ENCODE results near the gene MVB12B. TPM values are rescaled to one million over a fixed set of nuclear protein-coding genes. Genes with fewer than 3 reads are reported as not detected.
A peak's percentile ranks its signal among the peaks of the same experiment; 100 is the strongest.

The MVB12B gene
- total and polyA plus RNA-seq, 3 donors from 2014 or later, result 13.6 to 30.7 (median 26.2) TPM

GRCh38 chr9:126376311-126377175 is 49.9 kb downstream of the MVB12B start:
- Histone ChIP-seq H3K4me3 (no peak overlapping the region), H3K27ac (peak overlapping the region; percentile 63 to 77), H3K9me3 (no peaks in the 10 kb centered on the region), H3K4me1 (peaks cover 41% of the 10 kb centered on the region), H3K36me3 (ENCODE audit: low read depth, missing control alignments) (no peaks in the 10 kb centered on the region), H3K27me3 (no peaks in the 10 kb centered on the region)
- TF ChIP-seq POLR2A (IDR thresholded peaks at IDR 0.05), result no peak
- TF ChIP-seq CTCF (IDR thresholded peaks at IDR 0.05), result no peak
- DNase-seq, result peak; percentile 83
- 71 to 73% methylated on average over 18 of the region's 18 CpGs for WGBS, 2 donors
- intact Hi-C loops (cut with DNase I; ENCODE audit: low total_unique reads), result no loop called here

- Histone ChIP-seq H3K36me3 (ENCODE audit: low read depth, missing control alignments) (no peaks in the 10 kb centered on the region), H3K4me1 (peaks cover 41% of the 10 kb centered on the region), H3K27me3 (no peaks in the 10 kb centered on the region), H3K4me3 (no peak overlapping the region), H3K27ac (peak overlapping the region; percentile 24 to 63), H3K9me3 (no peaks in the 10 kb centered on the region)
- 79 to 100% methylated on average over 2 of the region's 2 CpGs for WGBS, 2 donors
- TF ChIP-seq CTCF (IDR thresholded peaks at IDR 0.05), result no peak
- no peak for TF ChIP-seq POLR2A (IDR thresholded peaks at IDR 0.05)
- DNase-seq, result no peak
- intact Hi-C loops (cut with DNase I; ENCODE audit: low total_unique reads), result no loop called here
Measured at GRCh38 chr9:126377176-126377509, 50.5 kb downstream of the MVB12B start.

GRCh38 chr9:126377536-126377935 is 50.9 kb downstream of the MVB12B start:
- Histone ChIP-seq H3K27ac (peak overlapping the region; percentile 24 to 63), H3K9me3 (no peaks in the 10 kb centered on the region), H3K4me3 (no peak overlapping the region)

GRCh38 chr9:126378761-126379160 is 52.1 kb downstream of the MVB12B start:
- no peaks in the 10 kb centered on the region for H3K27me3 ChIP-seq
- H3K9me3 ChIP-seq, result no peaks in the 10 kb centered on the region
- WGBS, 2 donors, result 75 to 79% methylated on average over 7 of the region's 7 CpGs
- no peak for TF ChIP-seq CTCF (IDR thresholded peaks at IDR 0.05)
- H3K27ac ChIP-seq, result no peak overlapping the region
- peaks cover 41% of the 10 kb centered on the region for H3K4me1 ChIP-seq
- no peak for DNase-seq
- no peaks in the 10 kb centered on the region for H3K36me3 ChIP-seq (ENCODE audit: low read depth, missing control alignments)
- H3K4me3 ChIP-seq, result no peak overlapping the region
- intact Hi-C loops (cut with DNase I; ENCODE audit: low total_unique reads), result no loop called here

More at GRCh38 chr9:126377536-126377935, 50.9 kb downstream of the MVB12B start:
- intact Hi-C loops (cut with DNase I; ENCODE audit: low total_unique reads), result no loop called here
- TF ChIP-seq POLR2A (IDR thresholded peaks at IDR 0.05) (no peak), CTCF (IDR thresholded peaks at IDR 0.05) (no peak)
- Histone ChIP-seq H3K4me1 (peaks cover 41% of the 10 kb centered on the region), H3K36me3 (ENCODE audit: low read depth, missing control alignments) (no peaks in the 10 kb centered on the region), H3K27me3 (no peaks in the 10 kb centered on the region)
- DNase-seq, result no peak
- 73 to 81% methylated on average over 9 of the region's 9 CpGs for WGBS, 2 donors

Data from testis (tissue), 3 donors.